Measurements from ENCODE around the gene RIOK1. TPM values are rescaled to one million over a fixed set of nuclear protein-coding genes. Genes with fewer than 3 reads are reported as not detected.

RIOK1 gene
- total and polyA plus RNA-seq, 12 donors = 7.0 to 13.4 (median 11.0) TPM

DNA sequence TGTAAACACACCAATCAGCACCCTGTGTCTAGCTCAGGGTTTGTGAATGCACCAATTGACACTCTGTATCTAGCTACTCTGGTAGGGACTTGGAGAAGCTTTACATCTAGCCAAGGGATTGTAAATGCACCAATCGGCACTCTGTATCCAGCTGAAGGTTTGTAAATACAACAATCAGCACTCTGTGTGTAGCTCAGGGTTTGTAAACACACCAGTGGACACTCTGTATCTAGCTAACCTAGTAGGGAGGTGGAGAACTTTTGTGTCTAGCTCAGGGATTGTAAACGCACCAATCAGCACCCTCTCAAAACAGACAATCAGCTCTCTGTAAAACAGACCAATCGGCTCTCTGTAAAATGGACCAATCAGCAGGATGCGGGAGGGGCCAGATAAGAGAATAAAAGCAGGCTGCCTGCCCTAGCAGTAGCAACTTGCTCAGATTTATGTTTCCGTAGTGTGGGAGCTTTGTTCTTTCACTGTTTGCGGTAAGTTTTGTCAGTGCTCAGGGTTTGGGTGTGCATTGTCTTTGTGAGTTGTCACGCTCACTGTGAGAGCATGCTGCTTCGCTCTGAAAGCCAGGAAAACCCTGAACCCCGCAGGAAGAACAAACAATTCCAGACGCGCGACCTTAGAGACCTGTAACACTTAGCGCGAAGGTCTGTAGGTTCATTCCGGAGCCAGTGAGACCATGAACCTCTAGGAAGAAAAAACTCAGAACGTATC, 37.0 kb downstream of the RIOK1 start:
- TF ChIP-seq, protein P1, sequence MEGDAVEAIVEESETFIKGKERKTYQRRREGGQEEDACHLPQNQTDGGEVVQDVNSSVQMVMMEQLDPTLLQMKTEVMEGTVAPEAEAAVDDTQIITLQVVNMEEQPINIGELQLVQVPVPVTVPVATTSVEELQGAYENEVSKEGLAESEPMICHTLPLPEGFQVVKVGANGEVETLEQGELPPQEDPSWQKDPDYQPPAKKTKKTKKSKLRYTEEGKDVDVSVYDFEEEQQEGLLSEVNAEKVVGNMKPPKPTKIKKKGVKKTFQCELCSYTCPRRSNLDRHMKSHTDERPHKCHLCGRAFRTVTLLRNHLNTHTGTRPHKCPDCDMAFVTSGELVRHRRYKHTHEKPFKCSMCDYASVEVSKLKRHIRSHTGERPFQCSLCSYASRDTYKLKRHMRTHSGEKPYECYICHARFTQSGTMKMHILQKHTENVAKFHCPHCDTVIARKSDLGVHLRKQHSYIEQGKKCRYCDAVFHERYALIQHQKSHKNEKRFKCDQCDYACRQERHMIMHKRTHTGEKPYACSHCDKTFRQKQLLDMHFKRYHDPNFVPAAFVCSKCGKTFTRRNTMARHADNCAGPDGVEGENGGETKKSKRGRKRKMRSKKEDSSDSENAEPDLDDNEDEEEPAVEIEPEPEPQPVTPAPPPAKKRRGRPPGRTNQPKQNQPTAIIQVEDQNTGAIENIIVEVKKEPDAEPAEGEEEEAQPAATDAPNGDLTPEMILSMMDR (IDR thresholded peaks at IDR 0.05) = no peak
- DNase-seq = no peak
- no peak for ATAC-seq
- no peak overlapping the region for H3K27ac ChIP-seq
- WGBS, 2 donors = 78 to 88% methylated on average over 16 of the region's 16 CpGs
- H3K27me3 ChIP-seq = peaks cover 0 to under 1% (median 0%) of the 10 kb centered on the region in 7 donors
- H3K36me3 ChIP-seq = no peaks in the 10 kb centered on the region
- H3K4me1 ChIP-seq = peaks cover 0 to 3% (median 0%) of the 10 kb centered on the region in 9 donors
- intact Hi-C loops (cut with DNase I) = loop anchor here in 9 of 10 donors (5.0 to 10.0 kb wide), 7 partner anchors 41 to 191 kb away; partner anchors contain the start of gene DSP (in 5 of the 9)
- no peak overlapping the region for H3K4me3 ChIP-seq
- no peaks in the 10 kb centered on the region for H3K9me3 ChIP-seq

DNA sequence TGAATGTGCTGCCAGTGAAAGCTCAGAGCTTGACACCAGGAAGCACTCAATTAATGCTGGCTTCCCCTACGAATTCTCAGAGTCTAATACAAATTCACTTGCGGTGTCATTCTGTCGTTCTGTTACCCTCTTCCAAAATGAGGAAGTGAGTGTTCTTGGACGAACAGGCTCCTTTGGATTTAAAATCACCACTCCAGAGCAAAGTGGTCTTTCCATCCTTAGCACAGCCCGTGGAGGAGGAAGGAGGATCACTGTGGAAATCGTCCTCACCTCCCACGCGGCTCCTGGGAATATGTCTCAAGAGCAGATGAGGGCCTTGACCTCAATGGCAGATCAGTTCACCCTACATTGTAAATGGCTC, 41.7 kb downstream of the RIOK1 start:
- Histone ChIP-seq H3K4me3 (no peak overlapping the region), H3K27me3 (peaks cover 0 to 3% (median 0%) of the 10 kb centered on the region in 7 donors), H3K4me1 (peaks cover 0 to 6% (median 0%) of the 10 kb centered on the region in 9 donors), H3K27ac (no peak overlapping the region), H3K36me3 (no peaks in the 10 kb centered on the region), H3K9me3 (peaks cover 0 to 7% (median 0%) of the 10 kb centered on the region in 11 donors)
- ATAC-seq (no peak), DNase-seq (no peak)
- 65 to 75% methylated on average over 8 of the region's 8 CpGs for WGBS, 2 donors
- intact Hi-C loops (cut with DNase I) = no loop called here
- TF ChIP-seq, protein P1 (IDR thresholded peaks at IDR 0.05) = no peak

DNA sequence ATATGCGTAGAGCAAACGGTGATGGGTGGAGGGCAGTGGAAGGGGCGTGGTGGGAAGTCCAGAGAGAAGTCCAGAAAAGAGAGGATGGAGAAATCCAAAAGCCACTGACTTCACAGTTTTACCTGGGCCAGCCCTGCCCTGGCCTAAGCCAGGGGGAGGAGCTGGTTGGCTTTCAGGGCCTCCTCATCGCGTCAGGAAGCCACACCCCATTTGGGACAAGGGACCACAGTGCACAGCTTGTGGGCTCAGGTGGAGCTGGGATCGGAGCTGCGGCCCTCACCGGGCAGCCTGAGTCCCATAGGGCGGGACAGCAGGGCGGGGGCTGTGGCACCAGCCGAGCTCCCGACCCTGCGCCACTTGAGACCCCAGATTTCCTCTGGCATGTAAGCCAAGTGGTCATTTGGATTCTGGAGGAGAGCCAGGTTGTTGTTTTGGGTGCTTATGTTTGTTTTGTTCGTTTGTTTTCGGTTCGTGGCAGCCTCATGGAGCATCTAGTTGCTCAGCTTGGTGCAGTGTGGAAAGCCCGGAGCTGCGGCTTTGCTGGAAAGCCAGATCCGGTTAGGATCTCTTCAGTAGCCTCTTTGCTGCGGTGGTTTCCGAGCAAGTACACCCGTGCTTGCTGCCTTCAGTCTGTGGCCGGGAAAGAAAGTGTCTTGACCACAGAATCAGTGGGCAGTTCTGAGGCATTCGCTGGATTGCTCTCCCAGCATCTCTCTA, 42.2 kb downstream of the RIOK1 start:
- DNase-seq (no peak), ATAC-seq (peak in 1 of 8 donors; percentile 38)
- no peak overlapping the region for H3K27ac ChIP-seq
- H3K4me3 ChIP-seq = peak overlapping the region in 1 of 10 donors; percentile 11
- H3K36me3 ChIP-seq = no peaks in the 10 kb centered on the region
- intact Hi-C loops (cut with DNase I) = no loop called here
- TF ChIP-seq, protein P1 (IDR thresholded peaks at IDR 0.05) = no peak
- peaks cover 0 to 7% (median 0%) of the 10 kb centered on the region in 11 donors for H3K9me3 ChIP-seq
- WGBS, 2 donors = 60 to 64% methylated on average over 24 of the region's 24 CpGs
- H3K4me1 ChIP-seq = peaks cover 0 to 6% (median 0%) of the 10 kb centered on the region in 9 donors
- peaks cover 0 to 3% (median 0%) of the 10 kb centered on the region in 7 donors for H3K27me3 ChIP-seq

DNA sequence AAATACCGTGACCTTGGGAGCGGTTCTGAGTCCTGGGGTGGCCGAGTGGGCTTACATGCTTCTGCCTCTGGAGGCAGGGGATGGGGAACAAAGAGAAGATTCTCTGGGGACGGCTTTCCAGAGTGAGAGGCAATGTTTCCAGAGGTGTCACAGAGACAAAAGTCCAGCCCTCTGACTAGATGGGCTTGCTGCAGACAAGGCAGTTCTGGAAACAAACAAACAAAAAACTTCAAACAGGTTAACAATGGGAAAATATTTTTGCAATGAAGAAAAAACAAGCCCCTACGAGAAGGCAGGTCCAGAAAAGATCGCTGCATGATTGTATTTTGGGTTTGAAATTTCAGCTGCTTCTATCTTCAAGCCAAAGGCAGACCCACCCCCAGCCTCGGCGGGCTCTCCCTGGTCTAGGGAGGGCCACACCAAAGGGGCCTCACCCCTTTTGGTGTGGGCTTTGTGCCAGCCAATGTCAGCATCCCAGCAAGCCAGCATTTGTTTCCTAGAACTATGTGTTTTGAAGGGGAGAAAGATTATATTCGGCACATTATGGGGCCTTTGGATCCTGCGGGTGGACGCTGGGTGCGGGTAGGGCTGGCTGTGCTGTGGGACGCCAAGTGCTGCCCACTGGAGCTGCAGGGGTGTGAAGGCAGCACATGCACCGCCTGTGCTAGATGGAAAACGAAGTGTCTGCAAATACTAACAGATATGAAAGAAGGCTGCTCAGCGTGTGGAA, 42.9 kb downstream of the RIOK1 start:
- no peak for DNase-seq
- ATAC-seq = no peak
- Histone ChIP-seq H3K27me3 (peaks cover 0 to 3% (median 0%) of the 10 kb centered on the region in 7 donors), H3K4me3 (no peak overlapping the region), H3K9me3 (peaks cover 0 to 7% (median 0%) of the 10 kb centered on the region in 11 donors), H3K36me3 (no peaks in the 10 kb centered on the region), H3K27ac (no peak overlapping the region), H3K4me1 (peaks cover 0 to 6% (median 0%) of the 10 kb centered on the region in 9 donors)
- TF ChIP-seq, protein P1 (IDR thresholded peaks at IDR 0.05) = no peak
- WGBS, 2 donors = 70 to 74% methylated on average over 16 of the region's 16 CpGs
- intact Hi-C loops (cut with DNase I) = no loop called here
